IPS-18c (cell line): ENCODE data around the gene NRP2.

Experiments used
- H3K4me3 ChIP-seq: 2 replicates; pipeline ENCODE4 v1.7.0; 2013; ENCODE audit warnings: low read depth, mild to moderate bottlenecking, low read length, moderate library complexity; ENCODE audit not compliant: insufficient read depth
- H3K9me3 ChIP-seq: one replicate; pipeline ENCODE4 v1.6.1; 2013; ENCODE audit warnings: mild to moderate bottlenecking, low read length, moderate library complexity; ENCODE audit not compliant: control insufficient read depth, insufficient read depth

The NRP2 gene

GRCh38 chr2:205682239-205682970 is at the start of gene NRP2:
Gene NRP2 (plus strand): TSS chr2:205682501. CDS start chr2:205683291, 790 bp downstream.
- Histone ChIP-seq H3K4me3 (peak within 1 kb of the TSS; percentile 70), H3K9me3 (no peaks in the 10 kb centered on the region)

GRCh38 chr2:205633994-205634393 is 48.3 kb upstream of the NRP2 start:
- H3K9me3 ChIP-seq, result no peaks in the 10 kb centered on the region
- no peak overlapping the region for H3K4me3 ChIP-seq

GRCh38 chr2:205636549-205637319 is 45.6 kb upstream of the NRP2 start:
- Histone ChIP-seq H3K4me3 (no peak overlapping the region), H3K9me3 (no peaks in the 10 kb centered on the region)

- H3K9me3 ChIP-seq, result no peaks in the 10 kb centered on the region
- no peak overlapping the region for H3K4me3 ChIP-seq
These were observed 45.0 kb upstream of the NRP2 start for GRCh38 chr2:205637320-205637602.

- Histone ChIP-seq H3K9me3 (no peaks in the 10 kb centered on the region), H3K4me3 (no peak overlapping the region)
These were observed 44.4 kb upstream of the NRP2 start for GRCh38 chr2:205637779-205638503.

GRCh38 chr2:205640716-205641115 is 41.6 kb upstream of the NRP2 start:
- H3K4me3 ChIP-seq, result no peak overlapping the region
- H3K9me3 ChIP-seq, result no peaks in the 10 kb centered on the region

GRCh38 chr2:205642599-205643356 is 39.5 kb upstream of the NRP2 start:
- no peaks in the 10 kb centered on the region for H3K9me3 ChIP-seq
- no peak overlapping the region for H3K4me3 ChIP-seq

GRCh38 chr2:205643391-205643885 is 38.9 kb upstream of the NRP2 start:
- H3K9me3 ChIP-seq, result no peaks in the 10 kb centered on the region
- no peak overlapping the region for H3K4me3 ChIP-seq

- Histone ChIP-seq H3K9me3 (no peaks in the 10 kb centered on the region), H3K4me3 (no peak overlapping the region)
These were observed 38.3 kb upstream of the NRP2 start for GRCh38 chr2:205644018-205644417.

- peaks cover 2% of the 10 kb centered on the region for H3K9me3 ChIP-seq
- no peak overlapping the region for H3K4me3 ChIP-seq
These were observed 35.6 kb upstream of the NRP2 start for GRCh38 chr2:205646680-205647079.

GRCh38 chr2:205650450-205650849 is 31.9 kb upstream of the NRP2 start:
- no peak overlapping the region for H3K4me3 ChIP-seq
- peaks cover 2% of the 10 kb centered on the region for H3K9me3 ChIP-seq

GRCh38 chr2:205650931-205651330 is 31.4 kb upstream of the NRP2 start:
- peaks cover 2% of the 10 kb centered on the region for H3K9me3 ChIP-seq
- H3K4me3 ChIP-seq, result no peak overlapping the region

- H3K9me3 ChIP-seq, result peaks cover 2% of the 10 kb centered on the region
These were observed 30.6 kb upstream of the NRP2 start for GRCh38 chr2:205651719-205652118.

GRCh38 chr2:205654878-205655605 is 27.3 kb upstream of the NRP2 start:
- Histone ChIP-seq H3K9me3 (peaks cover 2% of the 10 kb centered on the region), H3K4me3 (no peak overlapping the region)

More at GRCh38 chr2:205651719-205652118, 30.6 kb upstream of the NRP2 start:
- no peak overlapping the region for H3K4me3 ChIP-seq

GRCh38 chr2:205655779-205656456 is 26.4 kb upstream of the NRP2 start:
- Histone ChIP-seq H3K9me3 (peaks cover 2% of the 10 kb centered on the region), H3K4me3 (no peak overlapping the region)

GRCh38 chr2:205656461-205656860 is 25.8 kb upstream of the NRP2 start:
- Histone ChIP-seq H3K9me3 (peaks cover under 1% of the 10 kb centered on the region), H3K4me3 (no peak overlapping the region)
